ENCODE measurements around the gene EPS15.
A peak's percentile ranks its signal among the peaks of the same experiment; 100 is the strongest.
"Not testable (repeated sequence)": the region's sequence is repeated elsewhere in the genome, so short reads cannot be mapped to it uniquely, and the experiment has no call there.

The EPS15 gene

DNA sequence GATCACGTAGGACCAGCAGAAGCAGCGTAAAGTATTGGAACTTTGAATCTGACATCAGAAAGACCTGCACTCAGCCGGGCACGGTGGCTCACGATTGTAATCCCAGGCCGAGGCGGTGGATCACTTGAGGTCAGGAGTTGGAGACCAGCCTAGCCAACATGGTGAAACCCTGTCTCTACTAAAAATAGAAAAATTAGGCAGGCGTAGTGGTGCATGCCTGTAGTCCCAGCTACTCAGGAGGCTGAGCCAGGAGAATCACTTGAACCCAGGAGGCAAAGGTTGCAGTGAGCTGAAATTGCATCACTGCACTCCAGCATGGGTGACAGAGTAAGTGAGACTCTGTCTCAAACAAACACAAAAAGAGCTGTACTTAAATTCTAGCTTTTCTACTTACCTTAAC is 41.8 kb upstream of the EPS15 start:
- ATAC-seq: not testable (repeated sequence)

DNA sequence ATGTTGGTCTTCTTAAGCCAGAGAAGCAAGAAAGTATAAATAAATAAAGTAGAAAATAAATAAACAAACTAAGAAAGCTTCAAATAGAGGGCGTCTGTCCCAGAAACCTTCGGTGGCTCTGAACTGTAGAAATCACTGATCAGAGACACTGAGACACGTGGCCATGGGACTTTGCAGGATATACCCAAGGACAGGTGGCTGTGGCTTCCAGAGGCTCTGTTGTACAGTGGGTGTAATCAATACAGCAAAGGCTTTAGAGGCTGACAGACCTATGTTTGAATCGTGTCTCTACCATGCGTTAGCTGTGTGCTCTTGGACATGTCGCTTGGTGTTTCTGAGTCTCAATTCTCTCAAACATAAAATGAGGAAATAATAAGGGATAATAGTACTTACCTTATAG is 41.0 kb upstream of the EPS15 start:
- ATAC-seq: no peak
- TF ChIP-seq CSDC2 (CRISPR knock-in tag; IDR thresholded peaks at IDR 0.05): no peak
- TF ChIP-seq ZFP3 (CRISPR knock-in tag; IDR thresholded peaks at IDR 0.05): no peak
- no peak for TF ChIP-seq ARNTL (CRISPR knock-in tag; IDR thresholded peaks at IDR 0.05; ENCODE audit: borderline replicate concordance, low read depth)
- no peak for TF ChIP-seq ZNF565 (CRISPR knock-in tag; conservative IDR thresholded peaks at IDR 0.05; ENCODE audit: low read depth)
- no peak for TF ChIP-seq PPARA (CRISPR knock-in tag; IDR thresholded peaks at IDR 0.05; ENCODE audit: borderline replicate concordance)
- TF ChIP-seq, protein P1, sequence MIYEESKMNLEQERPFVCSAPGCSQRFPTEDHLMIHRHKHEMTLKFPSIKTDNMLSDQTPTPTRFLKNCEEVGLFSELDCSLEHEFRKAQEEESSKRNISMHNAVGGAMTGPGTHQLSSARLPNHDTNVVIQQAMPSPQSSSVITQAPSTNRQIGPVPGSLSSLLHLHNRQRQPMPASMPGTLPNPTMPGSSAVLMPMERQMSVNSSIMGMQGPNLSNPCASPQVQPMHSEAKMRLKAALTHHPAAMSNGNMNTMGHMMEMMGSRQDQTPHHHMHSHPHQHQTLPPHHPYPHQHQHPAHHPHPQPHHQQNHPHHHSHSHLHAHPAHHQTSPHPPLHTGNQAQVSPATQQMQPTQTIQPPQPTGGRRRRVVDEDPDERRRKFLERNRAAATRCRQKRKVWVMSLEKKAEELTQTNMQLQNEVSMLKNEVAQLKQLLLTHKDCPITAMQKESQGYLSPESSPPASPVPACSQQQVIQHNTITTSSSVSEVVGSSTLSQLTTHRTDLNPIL (CRISPR knock-in tag; IDR thresholded peaks at IDR 0.05; ENCODE audit: low read depth): no peak
- TF ChIP-seq, protein P2, sequence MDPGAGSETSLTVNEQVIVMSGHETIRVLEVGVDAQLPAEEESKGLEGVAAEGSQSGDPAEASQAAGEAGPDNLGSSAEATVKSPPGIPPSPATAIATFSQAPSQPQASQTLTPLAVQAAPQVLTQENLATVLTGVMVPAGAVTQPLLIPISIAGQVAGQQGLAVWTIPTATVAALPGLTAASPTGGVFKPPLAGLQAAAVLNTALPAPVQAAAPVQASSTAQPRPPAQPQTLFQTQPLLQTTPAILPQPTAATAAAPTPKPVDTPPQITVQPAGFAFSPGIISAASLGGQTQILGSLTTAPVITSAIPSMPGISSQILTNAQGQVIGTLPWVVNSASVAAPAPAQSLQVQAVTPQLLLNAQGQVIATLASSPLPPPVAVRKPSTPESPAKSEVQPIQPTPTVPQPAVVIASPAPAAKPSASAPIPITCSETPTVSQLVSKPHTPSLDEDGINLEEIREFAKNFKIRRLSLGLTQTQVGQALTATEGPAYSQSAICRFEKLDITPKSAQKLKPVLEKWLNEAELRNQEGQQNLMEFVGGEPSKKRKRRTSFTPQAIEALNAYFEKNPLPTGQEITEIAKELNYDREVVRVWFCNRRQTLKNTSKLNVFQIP (CRISPR knock-in tag; IDR thresholded peaks at IDR 0.05; ENCODE audit: borderline replicate concordance, low read depth): no peak

DNA sequence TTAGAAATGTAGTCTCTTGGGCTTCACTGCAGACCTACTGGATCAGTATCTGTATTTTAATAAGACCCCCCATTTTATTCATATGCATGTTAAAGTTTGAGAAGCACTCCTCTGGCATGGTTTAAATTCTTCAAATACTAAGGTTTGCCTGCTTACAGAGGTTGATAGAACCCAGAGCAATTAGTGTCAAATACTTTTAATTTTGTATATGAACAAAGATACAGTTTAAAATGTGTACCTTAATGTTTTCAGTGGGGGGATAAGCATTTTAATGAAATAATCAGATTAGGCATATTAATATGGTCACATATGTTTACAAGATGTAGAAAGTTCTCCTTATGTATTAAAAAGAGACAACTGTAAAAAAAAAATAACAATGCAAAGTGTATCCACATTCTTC is 40.4 kb upstream of the EPS15 start:
- peak; percentile 61 for TF ChIP-seq TCF4 (CRISPR knock-in tag; IDR thresholded peaks at IDR 0.05; ENCODE audit: borderline replicate concordance)
- peak; percentile 84 for TF ChIP-seq ISL1 (CRISPR knock-in tag; IDR thresholded peaks at IDR 0.05)
- no peak for TF ChIP-seq PPARA (CRISPR knock-in tag; IDR thresholded peaks at IDR 0.05; ENCODE audit: borderline replicate concordance)
- peak; percentile 35 for ATAC-seq

DNA sequence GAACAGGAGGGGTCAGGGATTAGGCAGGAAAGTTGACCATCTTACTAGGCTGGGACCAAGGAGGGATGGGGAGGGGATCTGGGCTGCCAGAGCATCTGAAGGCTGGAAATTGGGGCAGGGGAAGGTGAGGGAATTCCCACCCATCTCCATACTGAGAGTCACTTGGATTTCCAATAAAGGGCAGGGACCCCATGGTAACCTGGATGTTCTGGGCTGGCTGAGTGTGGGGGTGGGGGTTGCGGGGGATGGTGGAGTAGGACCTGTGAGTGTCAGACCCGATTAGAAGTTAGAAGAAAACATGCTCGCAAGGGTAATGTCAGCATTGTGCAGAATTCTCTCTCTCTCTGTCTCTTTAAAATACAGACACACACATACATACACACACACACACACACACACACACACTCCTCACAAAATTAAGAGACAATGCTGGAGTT is 40.0 kb upstream of the EPS15 start:
- no peak for TF ChIP-seq TOX (CRISPR knock-in tag; IDR thresholded peaks at IDR 0.05; ENCODE audit: borderline replicate concordance)
- TF ChIP-seq PPARA (CRISPR knock-in tag; IDR thresholded peaks at IDR 0.05; ENCODE audit: borderline replicate concordance): no peak
- TF ChIP-seq, protein P2 (CRISPR knock-in tag; IDR thresholded peaks at IDR 0.05; ENCODE audit: borderline replicate concordance, low read depth): no peak
- no peak for TF ChIP-seq ARNTL (CRISPR knock-in tag; IDR thresholded peaks at IDR 0.05; ENCODE audit: borderline replicate concordance, low read depth)
- no peak for TF ChIP-seq ZFP30 (CRISPR knock-in tag; IDR thresholded peaks at IDR 0.05)
- TF ChIP-seq TCF4 (CRISPR knock-in tag; IDR thresholded peaks at IDR 0.05; ENCODE audit: borderline replicate concordance): no peak
- no peak for TF ChIP-seq OSR1 (CRISPR knock-in tag; IDR thresholded peaks at IDR 0.05)
- TF ChIP-seq, protein P3, sequence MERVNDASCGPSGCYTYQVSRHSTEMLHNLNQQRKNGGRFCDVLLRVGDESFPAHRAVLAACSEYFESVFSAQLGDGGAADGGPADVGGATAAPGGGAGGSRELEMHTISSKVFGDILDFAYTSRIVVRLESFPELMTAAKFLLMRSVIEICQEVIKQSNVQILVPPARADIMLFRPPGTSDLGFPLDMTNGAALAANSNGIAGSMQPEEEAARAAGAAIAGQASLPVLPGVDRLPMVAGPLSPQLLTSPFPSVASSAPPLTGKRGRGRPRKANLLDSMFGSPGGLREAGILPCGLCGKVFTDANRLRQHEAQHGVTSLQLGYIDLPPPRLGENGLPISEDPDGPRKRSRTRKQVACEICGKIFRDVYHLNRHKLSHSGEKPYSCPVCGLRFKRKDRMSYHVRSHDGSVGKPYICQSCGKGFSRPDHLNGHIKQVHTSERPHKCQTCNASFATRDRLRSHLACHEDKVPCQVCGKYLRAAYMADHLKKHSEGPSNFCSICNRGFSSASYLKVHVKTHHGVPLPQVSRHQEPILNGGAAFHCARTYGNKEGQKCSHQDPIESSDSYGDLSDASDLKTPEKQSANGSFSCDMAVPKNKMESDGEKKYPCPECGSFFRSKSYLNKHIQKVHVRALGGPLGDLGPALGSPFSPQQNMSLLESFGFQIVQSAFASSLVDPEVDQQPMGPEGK (CRISPR knock-in tag; IDR thresholded peaks at IDR 0.05; ENCODE audit: borderline replicate concordance): no peak
- TF ChIP-seq, protein P1 (CRISPR knock-in tag; IDR thresholded peaks at IDR 0.05; ENCODE audit: low read depth): no peak
- TF ChIP-seq ZNF565 (CRISPR knock-in tag; conservative IDR thresholded peaks at IDR 0.05; ENCODE audit: low read depth): no peak
- TF ChIP-seq SNAI2 (CRISPR knock-in tag; IDR thresholded peaks at IDR 0.05): no peak
- TF ChIP-seq ZNF8 (CRISPR knock-in tag; IDR thresholded peaks at IDR 0.05): no peak
- no peak for TF ChIP-seq RARB (CRISPR knock-in tag; IDR thresholded peaks at IDR 0.05)
- TF ChIP-seq, protein P4, sequence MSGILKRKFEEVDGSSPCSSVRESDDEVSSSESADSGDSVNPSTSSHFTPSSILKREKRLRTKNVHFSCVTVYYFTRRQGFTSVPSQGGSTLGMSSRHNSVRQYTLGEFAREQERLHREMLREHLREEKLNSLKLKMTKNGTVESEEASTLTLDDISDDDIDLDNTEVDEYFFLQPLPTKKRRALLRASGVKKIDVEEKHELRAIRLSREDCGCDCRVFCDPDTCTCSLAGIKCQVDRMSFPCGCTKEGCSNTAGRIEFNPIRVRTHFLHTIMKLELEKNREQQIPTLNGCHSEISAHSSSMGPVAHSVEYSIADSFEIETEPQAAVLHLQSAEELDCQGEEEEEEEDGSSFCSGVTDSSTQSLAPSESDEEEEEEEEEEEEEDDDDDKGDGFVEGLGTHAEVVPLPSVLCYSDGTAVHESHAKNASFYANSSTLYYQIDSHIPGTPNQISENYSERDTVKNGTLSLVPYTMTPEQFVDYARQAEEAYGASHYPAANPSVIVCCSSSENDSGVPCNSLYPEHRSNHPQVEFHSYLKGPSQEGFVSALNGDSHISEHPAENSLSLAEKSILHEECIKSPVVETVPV (CRISPR knock-in tag; IDR thresholded peaks at IDR 0.05): no peak
- ATAC-seq: peak; percentile 27
